Loucy (cell line): ENCODE results near the gene DNMT1.

ENCODE experiments used
- CTCF ChIP-seq: fragments of 200-600 bp; sonication (generic); conservative IDR thresholded peaks from 2 replicates; pipeline ENCODE4 v1.5.1; 2014; ENCODE audit warnings: mild to moderate bottlenecking, antibody characterized with exemption, low read length
- EZH2phosphoT487 ChIP-seq: fragments of 200-600 bp; IDR thresholded peaks from 2 replicates; pipeline ENCODE4 v1.6.1; 2018; ENCODE audit warnings: antibody characterized with exemption, mild to moderate bottlenecking, moderate library complexity, borderline replicate concordance

DNA sequence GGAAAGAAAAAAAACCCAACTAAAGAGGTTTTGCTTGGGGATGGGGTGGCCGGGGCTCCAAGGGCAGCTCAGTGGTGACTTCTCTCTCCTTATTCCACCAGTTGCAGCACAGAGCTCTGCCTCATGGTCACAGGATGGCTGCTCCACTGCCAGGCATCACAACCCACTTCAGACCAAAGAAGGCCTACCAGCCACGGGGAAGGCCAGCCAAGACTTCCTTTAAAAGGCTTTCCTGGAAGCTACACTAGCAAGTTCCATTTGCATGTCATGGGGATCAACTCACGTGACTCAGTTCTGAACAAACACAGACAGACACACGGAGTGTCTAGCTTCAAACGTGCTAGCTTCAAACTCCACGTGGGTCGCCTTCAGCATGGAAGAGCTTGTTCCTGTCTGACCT lies 61.8 kb downstream of the DNMT1 start:
- TF ChIP-seq CTCF (no peak), EZH2phosphoT487 (no peak)
